Measurements from ENCODE around the gene KCNMB2.

DNA sequence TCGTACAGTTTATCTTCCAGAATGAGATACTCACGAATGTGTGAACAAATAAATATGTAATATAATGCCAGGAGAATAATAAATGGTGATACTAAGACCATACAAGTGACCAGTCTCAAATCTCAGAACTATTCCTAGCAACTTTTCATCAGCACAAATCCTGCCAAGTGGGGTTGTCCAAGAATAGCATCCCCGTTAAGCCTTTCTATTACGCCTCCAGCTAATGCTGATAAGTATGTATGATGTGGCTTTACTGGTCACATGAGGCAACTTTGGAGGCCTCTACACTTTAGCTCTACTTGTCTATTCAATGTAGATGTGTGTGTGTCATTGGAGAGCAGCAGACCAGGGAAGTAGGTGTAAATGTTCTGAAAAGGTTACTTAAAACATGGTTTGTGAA is 129.5 kb downstream of the KCNMB2 start:
- TF ChIP-seq, protein P1, sequence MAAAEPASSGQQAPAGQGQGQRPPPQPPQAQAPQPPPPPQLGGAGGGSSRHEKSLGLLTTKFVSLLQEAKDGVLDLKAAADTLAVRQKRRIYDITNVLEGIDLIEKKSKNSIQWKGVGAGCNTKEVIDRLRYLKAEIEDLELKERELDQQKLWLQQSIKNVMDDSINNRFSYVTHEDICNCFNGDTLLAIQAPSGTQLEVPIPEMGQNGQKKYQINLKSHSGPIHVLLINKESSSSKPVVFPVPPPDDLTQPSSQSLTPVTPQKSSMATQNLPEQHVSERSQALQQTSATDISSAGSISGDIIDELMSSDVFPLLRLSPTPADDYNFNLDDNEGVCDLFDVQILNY (CRISPR knock-in tag; IDR thresholded peaks at IDR 0.05) = no peak
- TF ChIP-seq NR2C2 (CRISPR knock-in tag; IDR thresholded peaks at IDR 0.05) (no peak), ELF4 (CRISPR knock-in tag; IDR thresholded peaks at IDR 0.05; ENCODE audit: low read depth) (no peak), TEAD1 (CRISPR knock-in tag; IDR thresholded peaks at IDR 0.05) (no peak), TEAD4 (CRISPR knock-in tag; IDR thresholded peaks at IDR 0.05) (no peak)
- TF ChIP-seq, protein P2, sequence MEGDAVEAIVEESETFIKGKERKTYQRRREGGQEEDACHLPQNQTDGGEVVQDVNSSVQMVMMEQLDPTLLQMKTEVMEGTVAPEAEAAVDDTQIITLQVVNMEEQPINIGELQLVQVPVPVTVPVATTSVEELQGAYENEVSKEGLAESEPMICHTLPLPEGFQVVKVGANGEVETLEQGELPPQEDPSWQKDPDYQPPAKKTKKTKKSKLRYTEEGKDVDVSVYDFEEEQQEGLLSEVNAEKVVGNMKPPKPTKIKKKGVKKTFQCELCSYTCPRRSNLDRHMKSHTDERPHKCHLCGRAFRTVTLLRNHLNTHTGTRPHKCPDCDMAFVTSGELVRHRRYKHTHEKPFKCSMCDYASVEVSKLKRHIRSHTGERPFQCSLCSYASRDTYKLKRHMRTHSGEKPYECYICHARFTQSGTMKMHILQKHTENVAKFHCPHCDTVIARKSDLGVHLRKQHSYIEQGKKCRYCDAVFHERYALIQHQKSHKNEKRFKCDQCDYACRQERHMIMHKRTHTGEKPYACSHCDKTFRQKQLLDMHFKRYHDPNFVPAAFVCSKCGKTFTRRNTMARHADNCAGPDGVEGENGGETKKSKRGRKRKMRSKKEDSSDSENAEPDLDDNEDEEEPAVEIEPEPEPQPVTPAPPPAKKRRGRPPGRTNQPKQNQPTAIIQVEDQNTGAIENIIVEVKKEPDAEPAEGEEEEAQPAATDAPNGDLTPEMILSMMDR (IDR thresholded peaks at IDR 0.05) = no peak
- TF ChIP-seq, protein P3, sequence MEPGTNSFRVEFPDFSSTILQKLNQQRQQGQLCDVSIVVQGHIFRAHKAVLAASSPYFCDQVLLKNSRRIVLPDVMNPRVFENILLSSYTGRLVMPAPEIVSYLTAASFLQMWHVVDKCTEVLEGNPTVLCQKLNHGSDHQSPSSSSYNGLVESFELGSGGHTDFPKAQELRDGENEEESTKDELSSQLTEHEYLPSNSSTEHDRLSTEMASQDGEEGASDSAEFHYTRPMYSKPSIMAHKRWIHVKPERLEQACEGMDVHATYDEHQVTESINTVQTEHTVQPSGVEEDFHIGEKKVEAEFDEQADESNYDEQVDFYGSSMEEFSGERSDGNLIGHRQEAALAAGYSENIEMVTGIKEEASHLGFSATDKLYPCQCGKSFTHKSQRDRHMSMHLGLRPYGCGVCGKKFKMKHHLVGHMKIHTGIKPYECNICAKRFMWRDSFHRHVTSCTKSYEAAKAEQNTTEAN (CRISPR knock-in tag; IDR thresholded peaks at IDR 0.05) = no peak
